GM21526 (cell line): ENCODE results near the gene IL18R1.

Experiments used
- ATAC-seq: cut with Tn5 transposase; IDR thresholded peaks from one replicate; pipeline ENCODE4 v1.9.1; 2021; ENCODE audit warnings: moderate library complexity; ENCODE audit not compliant: unreplicated experiment, low FRiP score

IL18R1 gene

DNA sequence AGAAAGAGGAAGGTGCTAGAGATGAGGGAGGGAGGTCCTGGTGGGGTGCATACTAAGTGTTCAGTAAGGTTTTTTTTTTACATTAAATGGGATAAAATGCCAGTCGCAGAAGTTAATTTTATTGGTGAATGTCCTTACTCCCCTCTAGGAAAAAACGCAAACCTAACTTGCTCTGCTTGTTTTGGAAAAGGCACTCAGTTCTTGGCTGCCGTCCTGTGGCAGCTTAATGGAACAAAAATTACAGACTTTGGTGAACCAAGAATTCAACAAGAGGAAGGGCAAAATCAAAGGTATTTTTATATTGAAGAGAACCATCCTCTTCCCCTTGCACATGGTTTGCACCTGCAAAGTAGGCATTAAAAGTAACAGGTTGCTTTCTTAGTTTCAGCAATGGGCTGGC lies 12.7 kb upstream of the IL18R1 start:
- ATAC-seq = no peak

DNA sequence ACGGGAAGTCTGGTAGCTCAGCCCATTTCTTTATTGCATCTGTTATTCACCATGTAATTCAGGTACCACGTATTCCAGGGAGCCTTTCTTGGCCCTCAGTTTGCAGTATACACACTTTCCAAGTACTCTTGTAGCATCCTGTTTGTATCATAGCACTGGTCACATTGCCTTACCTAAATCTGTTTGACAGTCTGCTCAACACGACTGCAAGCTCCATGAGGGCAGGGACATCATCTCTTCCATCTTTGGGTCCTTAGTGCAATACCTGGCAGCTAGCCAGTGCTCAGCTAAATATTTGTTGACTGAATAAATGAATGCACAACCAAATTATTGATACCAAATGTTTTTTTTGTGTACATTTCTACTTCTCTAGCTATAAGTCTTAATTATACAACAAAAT lies 11.2 kb upstream of the IL18R1 start:
- ATAC-seq = no peak

DNA sequence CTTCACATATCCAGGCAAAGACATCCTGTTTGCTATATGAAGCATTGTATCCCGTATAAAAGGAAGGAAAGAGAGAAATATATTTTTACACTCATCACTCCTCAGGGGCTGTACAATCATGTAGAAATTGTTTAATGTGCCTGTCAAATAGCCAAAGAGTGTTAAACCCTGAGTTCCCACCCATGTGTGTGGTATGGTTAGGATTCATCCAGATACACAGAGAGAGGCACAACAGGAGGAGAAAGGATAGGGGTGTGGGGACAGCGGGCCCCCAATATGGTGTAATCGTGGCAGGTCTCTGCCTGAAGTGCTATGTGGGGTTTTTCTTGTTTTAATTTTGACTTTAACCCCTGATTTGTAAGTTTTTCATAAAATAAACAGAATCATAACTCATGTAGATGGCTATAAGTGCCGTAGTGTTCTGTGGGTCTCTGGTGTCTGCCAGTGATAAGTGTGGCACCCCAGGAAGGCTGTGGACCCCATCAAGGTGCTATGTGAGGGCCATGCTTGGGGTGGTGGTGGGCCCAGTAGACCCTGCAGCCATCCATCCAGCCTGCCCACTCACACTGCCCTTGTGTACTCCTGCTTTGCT lies 10.2 kb upstream of the IL18R1 start:
- ATAC-seq = no peak

DNA sequence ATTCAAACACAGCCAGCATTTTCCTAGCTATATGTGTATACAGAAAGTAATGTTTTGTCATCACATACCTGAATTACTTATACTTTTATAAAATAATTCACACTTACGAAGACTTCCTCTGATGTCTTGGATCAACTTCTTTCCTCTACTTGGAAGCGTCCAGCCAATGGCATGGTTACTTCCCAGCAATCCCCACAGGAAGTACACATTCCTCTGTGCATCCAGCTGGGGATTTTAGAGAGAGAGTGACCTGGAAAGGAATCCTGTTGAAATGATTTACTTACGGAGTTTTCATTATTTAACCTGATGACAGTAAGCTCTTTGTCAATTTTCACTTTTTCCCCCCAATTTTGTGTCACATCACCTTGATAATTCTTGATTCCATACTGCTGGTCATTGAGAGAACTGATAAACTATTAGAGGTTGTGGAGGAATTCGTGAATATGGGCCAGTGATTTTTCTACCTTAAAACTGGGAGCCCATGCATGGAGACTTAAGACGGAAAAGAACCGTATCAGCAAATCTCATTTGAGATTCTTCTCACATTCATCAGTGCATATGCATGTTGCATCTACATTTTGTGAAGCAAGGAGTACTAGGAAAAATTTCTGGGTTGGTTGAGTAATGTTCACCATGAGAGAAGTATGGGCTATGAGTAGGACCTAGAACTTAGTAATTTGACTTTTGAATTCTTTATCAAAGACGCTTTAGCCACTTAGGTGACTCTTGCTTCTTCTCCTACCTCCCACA lies 9.0 kb upstream of the IL18R1 start:
- no peak for ATAC-seq

DNA sequence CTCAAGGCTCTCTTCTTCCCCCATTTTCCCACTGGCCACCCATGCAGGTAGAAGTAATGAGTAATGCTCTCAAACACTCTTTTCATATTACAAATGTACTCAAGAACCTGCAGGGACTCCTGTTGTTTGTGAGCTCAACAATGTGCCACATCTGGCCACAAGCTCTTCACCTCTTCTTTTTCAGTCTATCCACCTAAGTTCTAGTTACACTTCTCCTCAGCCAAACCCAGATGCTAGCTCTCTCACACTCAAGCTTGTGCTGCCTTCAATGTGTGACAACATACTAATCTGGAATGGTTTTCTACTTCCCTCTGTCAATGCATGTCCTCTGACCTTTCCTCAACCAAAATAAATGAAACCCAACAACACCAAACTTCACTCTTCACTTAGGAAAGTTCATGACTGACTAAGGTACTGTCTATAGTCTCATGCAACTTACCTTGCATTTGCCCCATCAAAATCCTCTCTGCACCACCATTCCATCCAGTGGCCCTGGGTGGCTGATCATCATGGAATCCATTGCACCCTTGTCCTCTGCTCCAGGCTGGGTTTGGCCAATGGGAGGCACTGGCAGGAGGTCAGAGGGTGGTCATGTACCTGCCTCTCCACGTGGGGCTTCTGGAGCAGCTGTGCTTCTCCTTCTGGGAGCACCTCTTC lies 5.3 kb upstream of the IL18R1 start:
- ATAC-seq = no peak

- ATAC-seq = no peak
These were observed 751 bp downstream of the IL18R1 start for GRCh38 chr2:102356381-102356712.

GRCh38 chr2:102356741-102357140 lies 1.1 kb downstream of the IL18R1 start:
- no peak for ATAC-seq

GRCh38 chr2:102357937-102358336 lies 2.3 kb downstream of the IL18R1 start:
- ATAC-seq = no peak

GRCh38 chr2:102358496-102358895 lies 2.9 kb downstream of the IL18R1 start:
- ATAC-seq = no peak

DNA sequence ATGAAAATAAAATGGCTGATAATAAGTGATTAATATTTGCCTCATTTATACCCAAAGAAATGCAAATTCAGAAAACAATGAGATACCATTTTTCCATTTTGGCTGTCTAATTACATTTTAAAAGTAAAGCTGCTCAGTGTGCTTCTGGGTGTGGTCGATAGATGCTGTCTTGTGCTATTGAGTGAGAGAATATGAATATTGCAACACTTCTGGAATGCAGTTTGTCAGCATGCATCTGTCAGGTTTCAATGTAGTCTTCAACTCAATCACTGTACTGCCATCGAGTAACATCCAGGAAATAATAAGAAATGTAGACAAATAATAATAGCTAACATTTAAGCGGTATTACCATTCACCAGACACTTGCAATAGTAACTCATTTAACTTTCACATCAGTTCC lies 3.9 kb downstream of the IL18R1 start:
- no peak for ATAC-seq

- no peak for ATAC-seq
These were observed 6.1 kb downstream of the IL18R1 start for GRCh38 chr2:102361632-102362241.

DNA sequence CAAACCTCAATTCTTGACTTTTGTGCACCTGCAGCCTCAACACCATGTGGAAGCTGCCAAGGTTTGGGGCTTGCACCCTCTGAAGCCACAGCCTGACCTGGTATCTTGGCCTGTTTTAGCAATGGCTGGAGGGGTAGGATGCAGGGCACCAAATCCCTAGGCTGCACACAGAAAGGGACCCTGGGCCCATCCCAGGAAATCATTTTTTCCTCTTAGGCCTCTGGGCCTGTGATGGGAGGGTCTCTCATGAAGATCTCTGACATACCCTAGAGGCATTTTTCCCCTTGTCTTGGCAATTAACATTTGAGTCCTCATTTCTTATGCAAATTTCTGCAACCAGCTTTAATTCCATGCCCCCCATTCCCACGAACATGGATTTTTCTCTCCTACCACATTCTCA lies 10.2 kb downstream of the IL18R1 start:
- ATAC-seq = no peak

DNA sequence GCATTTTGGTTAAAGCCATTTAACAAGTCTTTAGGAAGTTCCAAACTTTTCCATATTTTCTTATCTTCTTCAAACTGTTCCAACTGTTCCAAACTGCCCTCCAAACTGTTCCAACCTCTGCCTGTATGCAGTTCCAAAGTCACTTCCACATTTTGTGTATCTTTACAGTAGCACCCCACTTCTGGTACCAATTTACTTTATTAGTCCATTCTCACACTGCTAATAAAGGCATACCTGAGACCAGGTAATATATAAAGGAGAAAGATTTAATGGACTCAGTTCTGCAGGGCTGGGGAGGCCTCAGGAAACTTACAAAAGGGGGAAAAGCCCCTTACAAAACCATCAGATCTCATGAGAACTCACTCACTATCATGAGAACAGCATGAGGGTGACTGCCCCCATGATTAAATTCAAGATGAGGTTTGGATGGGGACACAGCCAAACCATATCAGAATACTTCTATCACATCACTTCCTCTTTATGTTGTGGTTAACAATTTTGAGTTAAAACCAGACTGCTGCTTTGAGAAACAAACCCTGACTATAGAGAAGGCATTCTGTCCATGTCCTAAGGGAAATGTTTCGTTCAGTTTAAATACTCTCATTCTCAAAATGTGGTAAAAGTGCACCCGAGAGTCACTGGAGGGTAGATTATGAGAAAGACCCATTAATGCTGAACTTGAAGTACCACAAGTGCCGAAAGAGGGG lies 11.0 kb downstream of the IL18R1 start:
- peak; percentile 51 for ATAC-seq

DNA sequence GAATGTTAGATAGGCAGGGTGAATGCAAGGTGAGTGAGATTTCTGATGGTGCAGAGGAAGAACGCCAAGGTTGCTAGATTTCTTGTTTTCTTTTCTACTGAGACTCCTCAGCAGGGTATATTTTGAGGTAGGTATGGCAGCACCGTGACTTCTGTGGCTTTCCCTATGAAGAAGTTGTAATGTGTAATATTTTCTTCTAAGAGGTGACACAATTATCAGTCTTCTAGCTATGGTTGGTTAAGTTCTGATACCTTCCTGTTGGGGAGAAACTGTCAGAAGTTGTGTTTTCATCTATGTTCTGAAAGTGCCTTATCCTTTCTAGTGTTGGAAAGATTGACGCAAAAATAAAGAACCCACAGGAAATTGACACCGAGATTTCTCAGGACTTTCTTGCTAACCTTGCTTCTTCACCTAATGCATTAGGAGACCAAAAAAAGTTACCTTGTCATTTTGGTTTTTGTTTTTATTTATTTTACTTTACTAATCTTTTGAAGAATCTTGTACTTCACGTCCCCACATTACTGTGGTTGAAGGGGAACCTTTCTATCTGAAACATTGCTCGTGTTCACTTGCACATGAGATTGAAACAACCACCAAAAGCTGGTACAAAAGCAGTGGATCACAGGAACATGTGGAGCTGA lies 11.9 kb downstream of the IL18R1 start:
- ATAC-seq = peak; percentile 59

- ATAC-seq = no peak
These were observed 13.0 kb downstream of the IL18R1 start for GRCh38 chr2:102368461-102369109.

DNA sequence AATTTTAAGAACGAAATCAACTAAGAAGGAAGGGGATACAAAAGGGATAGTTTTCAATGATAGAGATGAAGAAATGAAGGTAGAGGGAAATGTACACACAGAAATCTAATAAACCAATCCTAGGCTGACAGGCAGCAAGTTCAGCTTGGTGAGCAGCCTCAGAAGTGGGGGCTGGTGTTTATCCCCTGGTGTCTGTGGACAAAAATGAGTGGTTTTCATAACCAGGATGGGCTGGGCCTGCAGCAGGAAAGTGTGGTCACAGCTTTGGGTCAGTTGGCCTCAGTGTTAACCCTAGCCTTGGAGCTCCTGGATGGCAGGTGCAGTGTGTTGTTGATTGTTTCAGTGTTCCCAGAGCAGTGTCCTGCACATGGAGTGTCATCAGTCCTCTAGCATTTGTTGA lies 14.3 kb downstream of the IL18R1 start:
- ATAC-seq = no peak

DNA sequence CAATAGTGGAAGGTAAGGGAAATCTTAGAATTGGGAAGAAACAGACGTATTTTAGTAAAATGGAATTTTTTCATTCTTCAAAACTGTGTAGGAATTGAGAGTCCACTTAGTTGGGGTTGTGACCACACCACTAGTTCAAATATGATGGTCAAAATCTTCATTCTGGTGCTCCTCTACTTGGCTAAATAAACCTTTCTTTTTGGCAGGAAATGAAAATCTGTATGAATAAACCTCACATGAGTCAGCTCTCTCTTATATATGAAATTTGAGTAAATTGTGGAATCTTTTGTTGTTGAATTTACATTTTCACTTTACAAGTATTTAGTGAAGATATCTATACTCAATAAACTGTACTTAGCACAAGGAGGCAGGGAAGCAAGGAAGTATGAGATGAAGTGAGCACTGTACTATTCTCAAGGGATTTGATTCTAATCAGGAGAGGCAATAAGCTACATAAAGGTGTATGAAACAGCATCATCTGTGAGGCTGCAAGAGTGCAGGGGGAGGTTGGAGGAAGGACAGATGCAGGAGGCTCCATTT lies 20.5 kb downstream of the IL18R1 start:
- no peak for ATAC-seq

DNA sequence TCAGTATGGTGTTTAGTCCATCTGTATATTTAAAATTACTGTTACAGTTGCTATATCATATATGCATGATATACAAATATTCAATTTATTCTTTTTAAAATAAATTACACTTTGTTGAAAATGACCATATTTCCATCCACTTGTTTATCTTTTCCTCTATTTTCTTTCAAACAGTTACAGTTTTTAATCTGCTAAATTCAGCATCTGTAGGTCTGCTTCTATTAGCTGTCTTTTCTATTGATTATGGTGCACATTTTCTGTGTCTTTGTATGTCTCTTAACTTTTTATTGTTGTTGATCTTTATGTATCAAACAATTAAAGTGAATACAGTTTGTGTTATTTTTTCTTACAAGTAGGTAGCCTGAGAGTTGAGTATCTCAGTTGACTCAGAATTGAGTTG lies 28.1 kb downstream of the IL18R1 start:
- ATAC-seq = no peak

- ATAC-seq = no peak
These were observed 29.9 kb downstream of the IL18R1 start for GRCh38 chr2:102385522-102385921.

DNA sequence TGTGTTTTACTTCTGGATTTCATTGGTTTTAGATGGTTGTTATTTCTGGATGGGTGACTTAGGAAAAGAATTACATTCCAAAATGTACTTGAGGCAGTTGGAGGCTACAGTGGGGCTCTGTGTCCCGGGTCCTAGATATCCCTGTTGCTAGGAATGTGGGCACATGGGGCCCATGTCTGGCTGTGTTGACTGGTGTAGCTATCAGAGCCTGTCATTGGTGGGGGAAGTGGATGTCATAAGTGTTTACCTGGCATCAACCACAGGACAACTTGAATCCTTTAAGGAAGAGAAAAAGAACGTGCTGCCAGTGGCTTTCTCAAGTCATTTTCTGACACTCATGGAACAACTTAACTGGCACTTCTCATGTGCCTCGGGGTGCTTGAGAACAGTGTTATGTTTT lies 30.4 kb downstream of the IL18R1 start:
- ATAC-seq = no peak
